Esophagus (tissue), 2 donors: ENCODE data around the gene ACY1. TPM values are rescaled to one million over a fixed set of nuclear protein-coding genes. Genes with fewer than 3 reads are reported as not detected.
A peak's percentile ranks its signal among the peaks of the same experiment; 100 is the strongest.

Experiments
- H3K27ac ChIP-seq, 2 donors: one replicate each; pipeline ENCODE4 v1.5.1; 2013; ENCODE audit warnings: low read depth in 2 of 2, mild to moderate bottlenecking in 2 of 2, inconsistent platforms in 1 of 2, low read length in 1 of 2, moderate library complexity in 1 of 2
- H3K27me3 ChIP-seq, 2 donors: one replicate each; pipeline ENCODE4 v1.6.1; 2013; ENCODE audit warnings: low read length in 2 of 2, control low read depth in 1 of 2, mild to moderate bottlenecking in 1 of 2; ENCODE audit not compliant: insufficient read depth in 2 of 2, control insufficient read depth in 1 of 2
- H3K36me3 ChIP-seq, 2 donors: one replicate each; pipeline ENCODE4 v1.6.1; 2013; ENCODE audit warnings: low read length in 1 of 2; ENCODE audit not compliant: control insufficient read depth in 2 of 2, insufficient read depth in 2 of 2
- H3K4me1 ChIP-seq, 2 donors: one replicate each; pipeline ENCODE4 v1.6.1; 2013; ENCODE audit warnings: low read length in 1 of 2; ENCODE audit not compliant: control insufficient read depth in 2 of 2, insufficient read depth in 2 of 2
- H3K4me3 ChIP-seq, 2 donors: one replicate each; pipeline ENCODE4 v1.5.1; 2013; ENCODE audit warnings: low read length in 2 of 2, mild to moderate bottlenecking in 2 of 2, low read depth in 1 of 2, moderate library complexity in 1 of 2
- H3K9me3 ChIP-seq, 2 donors: one replicate each; pipeline ENCODE4 v1.6.1; 2013; ENCODE audit warnings: mild to moderate bottlenecking in 2 of 2, low read depth in 1 of 2, low read length in 1 of 2, moderate library complexity in 1 of 2; ENCODE audit not compliant: control insufficient read depth in 2 of 2, insufficient read depth in 1 of 2
- WGBS, 2 donors: extraction: QIAGEN DNeasy Blood & Tissue Kit; methylation state at CpG; one replicate each; pipeline ENCODE4 v1.1.7; 2013; 5-methylcytosine and 5-hydroxymethylcytosine counted together
- polyA plus RNA-seq, 2 donors: library from polyadenylated mRNA; stranded (reverse); fragments of 200-250 nt; gene quantifications; one replicate each; pipeline ENCODE4 v1.2.3, GENCODE V29; 2013
- donor health status: healthy with polysubstance abuse.
- donor health status: Bipolar disorder and iron deficiency.

ACY1 gene
- polyA plus RNA-seq, 2 donors = 22.4 to 23.2 TPM

GRCh38 chr3:52013802-52014598 is 30.7 kb downstream of the ACY1 start:
- H3K9me3 ChIP-seq = no peaks in the 10 kb centered on the region
- no peak overlapping the region for H3K4me3 ChIP-seq
- no peaks in the 10 kb centered on the region for H3K36me3 ChIP-seq
- no peaks in the 10 kb centered on the region for H3K27me3 ChIP-seq
- 84 to 89% methylated on average over 6 of the region's 6 CpGs for WGBS, 2 donors
- H3K4me1 ChIP-seq = no peaks in the 10 kb centered on the region
- no peak overlapping the region for H3K27ac ChIP-seq

GRCh38 chr3:52014613-52015012 is 31.3 kb downstream of the ACY1 start:
- Histone ChIP-seq H3K27ac (no peak overlapping the region), H3K9me3 (no peaks in the 10 kb centered on the region), H3K27me3 (no peaks in the 10 kb centered on the region), H3K4me3 (no peak overlapping the region), H3K36me3 (no peaks in the 10 kb centered on the region), H3K4me1 (peaks cover 0 to 2% of the 10 kb centered on the region in 2 donors)
- 80 to 85% methylated on average over 8 of the region's 8 CpGs for WGBS, 2 donors

GRCh38 chr3:52015438-52016228 is 32.3 kb downstream of the ACY1 start:
- Histone ChIP-seq H3K4me3 (no peak overlapping the region), H3K4me1 (peaks cover 0 to 2% of the 10 kb centered on the region in 2 donors), H3K9me3 (no peaks in the 10 kb centered on the region), H3K27ac (no peak overlapping the region), H3K36me3 (no peaks in the 10 kb centered on the region), H3K27me3 (no peaks in the 10 kb centered on the region)
- 83 to 85% methylated on average over 13 of the region's 13 CpGs for WGBS, 2 donors

- 83 to 85% methylated on average over 11 of the region's 11 CpGs for WGBS, 2 donors
- Histone ChIP-seq H3K9me3 (no peaks in the 10 kb centered on the region), H3K27me3 (no peaks in the 10 kb centered on the region), H3K36me3 (no peaks in the 10 kb centered on the region), H3K4me1 (peaks cover 0 to 4% of the 10 kb centered on the region in 2 donors), H3K27ac (no peak overlapping the region), H3K4me3 (no peak overlapping the region)
Measured at GRCh38 chr3:52017586-52017985, 34.3 kb downstream of the ACY1 start.

GRCh38 chr3:52018319-52019000 is 35.1 kb downstream of the ACY1 start:
- Histone ChIP-seq H3K9me3 (no peaks in the 10 kb centered on the region), H3K27me3 (no peaks in the 10 kb centered on the region), H3K27ac (no peak overlapping the region), H3K4me1 (peaks cover 0 to 10% of the 10 kb centered on the region in 2 donors), H3K4me3 (no peak overlapping the region), H3K36me3 (no peaks in the 10 kb centered on the region)
- WGBS, 2 donors = 88 to 90% methylated on average over 21 of the region's 21 CpGs

- Histone ChIP-seq H3K4me1 (peaks cover 0 to 10% of the 10 kb centered on the region in 2 donors), H3K36me3 (no peaks in the 10 kb centered on the region), H3K9me3 (no peaks in the 10 kb centered on the region), H3K27me3 (no peaks in the 10 kb centered on the region), H3K27ac (peak overlapping the region; percentile 8 to 21), H3K4me3 (no peak overlapping the region)
- 74 to 80% methylated on average over 17 of the region's 17 CpGs for WGBS, 2 donors
Measured at GRCh38 chr3:52019352-52020080, 36.2 kb downstream of the ACY1 start.

- H3K27ac ChIP-seq = no peak overlapping the region
- no peaks in the 10 kb centered on the region for H3K9me3 ChIP-seq
- no peaks in the 10 kb centered on the region for H3K36me3 ChIP-seq
- 93 to 95% methylated on average over 7 of the region's 7 CpGs for WGBS, 2 donors
- H3K27me3 ChIP-seq = no peaks in the 10 kb centered on the region
- no peak overlapping the region for H3K4me3 ChIP-seq
- peaks cover 0 to 10% of the 10 kb centered on the region in 2 donors for H3K4me1 ChIP-seq
Measured at GRCh38 chr3:52020796-52021195, 37.5 kb downstream of the ACY1 start.

- Histone ChIP-seq H3K4me3 (no peak overlapping the region), H3K36me3 (no peaks in the 10 kb centered on the region), H3K27me3 (no peaks in the 10 kb centered on the region), H3K4me1 (peaks cover 0 to 10% of the 10 kb centered on the region in 2 donors), H3K27ac (peak overlapping the region in 1 of 2 donors; percentile 17), H3K9me3 (no peaks in the 10 kb centered on the region)
- WGBS, 2 donors = 68 to 79% methylated on average over 10 of the region's 10 CpGs
Measured at GRCh38 chr3:52021489-52022268, 38.3 kb downstream of the ACY1 start.
